Right lung (tissue), 5 donors: Measurements from ENCODE around the gene LSM2. TPM values are rescaled to one million over a fixed set of nuclear protein-coding genes. Genes with fewer than 3 reads are reported as not detected.
"Not testable (repeated sequence)": the region's sequence is repeated elsewhere in the genome, so short reads cannot be mapped to it uniquely, and the experiment has no call there.

Source experiments
- DNase-seq, 2 donors: peaks; one replicate each; pipeline ENCODE4 v3.0.0-alpha.2; 2013
- polyA plus RNA-seq, 5 donors: library from polyadenylated mRNA; unstranded; fragments of 120-200 nt; gene quantifications; one replicate each; pipeline versions ENCODE4 v1.2.1 to v1.2.3, GENCODE V29; 2013; ENCODE audit warnings: inconsistent platforms in 1 of 5, low replicate concordance in 1 of 5; ENCODE audit not compliant: insufficient read length in 5 of 5, insufficient read depth in 1 of 5

Gene LSM2
- polyA plus RNA-seq, 5 donors, result 78.9 to 89.9 (median 81.8) TPM

- DNase-seq, result no peak
Observed at GRCh38 chr6:31830886-31831335, 24.1 kb upstream of the LSM2 start.

GRCh38 chr6:31829633-31830283 lies 23.0 kb upstream of the LSM2 start:
- peak in 1 of 2 donors; percentile 73 for DNase-seq

- DNase-seq, result peak; percentile 99 to 100
Observed at GRCh38 chr6:31827286-31828079, 20.7 kb upstream of the LSM2 start, which contains the start of gene HSPA1B. Gene HSPA1B (plus strand): TSS chr6:31827738. CDS start chr6:31827951, 213 bp downstream.

- DNase-seq, result no peak
Observed at GRCh38 chr6:31826793-31827285, 20.1 kb upstream of the LSM2 start.

- DNase-seq, result no peak
Observed at GRCh38 chr6:31825553-31825952, 18.8 kb upstream of the LSM2 start.

- DNase-seq, result not testable (repeated sequence)
Observed at GRCh38 chr6:31823592-31824196, 16.9 kb upstream of the LSM2 start.

GRCh38 chr6:31822036-31822821 lies 15.5 kb upstream of the LSM2 start:
- DNase-seq, result peak; percentile 71 to 72

- DNase-seq, result peak; percentile 61 to 68
Observed at GRCh38 chr6:31821301-31822035, 14.7 kb upstream of the LSM2 start.

- DNase-seq, result not testable (repeated sequence)
Observed at GRCh38 chr6:31820399-31820798, 13.6 kb upstream of the LSM2 start.

GRCh38 chr6:31819871-31820299 lies 13.1 kb upstream of the LSM2 start:
- DNase-seq, result no peak

GRCh38 chr6:31817929-31818511 lies 11.3 kb upstream of the LSM2 start:
- DNase-seq, result not testable (repeated sequence)

- DNase-seq, result not testable (repeated sequence)
Observed at GRCh38 chr6:31817133-31817928, 10.6 kb upstream of the LSM2 start.

- peak; percentile 95 to 97 for DNase-seq
Observed at GRCh38 chr6:31815025-31815838, 8.5 kb upstream of the LSM2 start, which contains the start of the genes HSPA1A and HSPA1L. Gene HSPA1A (plus strand): TSS chr6:31815543. CDS start chr6:31815757, 214 bp downstream. Gene HSPA1L (minus strand): TSS chr6:31815283. CDS start chr6:31811972, 3,311 bp downstream.

- peak; percentile 96 for DNase-seq
Observed at GRCh38 chr6:31814677-31815024, 7.9 kb upstream of the LSM2 start.

GRCh38 chr6:31813465-31813849 lies 6.7 kb upstream of the LSM2 start:
- DNase-seq, result no peak

- no peak for DNase-seq
Observed at GRCh38 chr6:31811645-31812044, 4.9 kb upstream of the LSM2 start.

- not testable (repeated sequence) for DNase-seq
Observed at GRCh38 chr6:31808599-31808998, 1.8 kb upstream of the LSM2 start.

GRCh38 chr6:31805939-31806469 lies 762 bp downstream of the LSM2 start:
- no peak for DNase-seq
